Left forelimb (tissue), 1 donor: ENCODE data around the gene KLHL40.
"Not testable (repeated sequence)": the region's sequence is repeated elsewhere in the genome, so short reads cannot be mapped to it uniquely, and the experiment has no call there.

Source experiments
- DNase-seq: peaks from one replicate; pipeline ENCODE4 v3.0.0-alpha.2; 2018; ENCODE audit warnings: low spot score

The KLHL40 gene

GRCh38 chr3:42722442-42722841, 37.1 kb downstream of the KLHL40 start:
- DNase-seq = not testable (repeated sequence)

DNA sequence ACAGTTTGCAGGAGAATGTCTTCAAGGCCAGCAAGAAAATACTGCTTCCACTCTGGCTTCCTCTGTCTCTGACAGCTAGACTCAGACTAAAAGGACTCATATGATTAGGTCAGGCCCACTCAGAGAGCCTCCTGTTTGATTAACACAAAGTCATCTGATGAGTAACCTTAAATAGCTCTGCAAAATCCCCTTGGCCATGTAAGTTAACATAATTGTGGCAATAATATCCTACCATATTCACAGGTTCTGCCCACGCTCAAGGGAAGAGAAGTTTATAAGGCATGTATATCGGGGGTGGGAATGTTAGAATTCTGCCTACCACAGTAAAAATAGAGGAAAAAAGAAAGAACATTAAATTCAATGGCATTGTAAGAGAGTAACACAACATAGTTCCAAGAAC, 37.9 kb downstream of the KLHL40 start:
- DNase-seq = no peak

DNA sequence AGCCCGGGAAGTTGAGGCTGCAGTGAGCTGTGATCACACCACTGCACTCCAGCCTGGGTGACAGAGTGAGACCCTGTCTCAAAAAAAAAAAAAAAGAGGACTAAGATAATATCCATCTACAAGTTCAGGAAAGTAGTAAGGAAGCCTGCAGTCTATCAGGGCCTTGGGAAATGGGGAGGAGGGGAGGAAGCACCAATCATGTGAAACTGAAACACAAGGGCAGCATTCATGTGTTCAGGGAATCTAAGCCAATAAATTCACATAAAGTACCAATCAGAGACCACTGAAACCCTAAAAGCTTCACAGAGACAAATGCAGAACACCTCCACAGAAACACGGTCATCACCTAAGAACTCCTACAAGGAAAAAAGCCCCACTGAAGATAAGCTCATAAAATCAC, 40.1 kb downstream of the KLHL40 start:
- DNase-seq = no peak

DNA sequence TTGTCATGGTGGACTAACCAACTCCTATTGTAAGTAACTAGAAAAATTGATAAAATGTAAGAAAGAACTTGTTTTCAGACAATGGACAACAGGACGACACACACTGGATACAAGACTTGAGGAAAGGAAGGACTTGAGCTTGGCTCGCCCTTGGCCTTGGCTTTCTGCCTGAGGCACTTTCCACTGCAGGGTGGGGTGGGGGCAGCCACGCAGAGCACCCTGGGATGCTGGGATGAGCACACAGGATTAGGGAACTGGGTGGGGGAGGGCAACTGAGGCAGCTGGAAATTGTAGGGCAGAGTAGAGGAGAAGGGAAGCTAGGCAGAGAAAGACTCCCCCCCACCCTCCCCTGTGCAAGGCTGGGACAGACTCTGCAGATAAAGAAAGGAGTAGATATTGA, 42.7 kb downstream of the KLHL40 start:
- DNase-seq = no peak

DNA sequence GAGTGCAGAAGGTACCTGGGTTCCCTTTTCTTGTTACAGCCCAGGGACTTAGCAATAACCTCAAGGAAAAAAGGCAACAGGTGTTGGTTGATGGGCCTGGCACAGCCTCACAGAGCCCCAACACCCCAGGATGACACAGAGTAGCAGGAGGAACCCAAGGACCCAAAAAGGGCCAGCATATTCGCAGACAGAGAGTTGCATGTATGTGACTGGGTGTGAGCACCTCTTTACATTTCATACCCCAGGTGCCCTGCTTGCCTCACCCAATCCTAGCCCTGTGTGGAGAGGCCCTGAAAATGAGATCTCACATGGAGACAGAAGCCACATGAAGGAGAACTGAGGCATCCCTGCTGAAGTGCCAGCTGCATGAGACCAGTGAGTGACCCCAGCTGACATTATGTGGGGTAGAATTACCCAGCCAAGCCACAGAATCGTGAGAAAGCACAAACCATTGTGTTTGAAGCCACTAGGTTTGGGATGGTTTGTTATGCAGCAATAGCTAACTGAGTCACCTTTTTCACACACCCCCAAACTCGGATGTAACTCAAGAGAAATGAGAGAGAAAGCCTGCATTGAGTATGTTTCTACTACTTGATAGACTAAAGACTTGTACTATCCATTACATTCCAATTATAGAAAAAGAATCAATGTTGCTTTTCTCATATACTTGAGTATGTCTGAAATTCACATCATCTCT, 43.5 kb downstream of the KLHL40 start:
- no peak for DNase-seq

- DNase-seq = peak; percentile 50
Measured at GRCh38 chr3:42729404-42730145, 44.2 kb downstream of the KLHL40 start.

GRCh38 chr3:42730294-42730693, 45.0 kb downstream of the KLHL40 start:
- no peak for DNase-seq

- DNase-seq = peak; percentile 59
Measured at GRCh38 chr3:42730706-42731420, 45.5 kb downstream of the KLHL40 start.

DNA sequence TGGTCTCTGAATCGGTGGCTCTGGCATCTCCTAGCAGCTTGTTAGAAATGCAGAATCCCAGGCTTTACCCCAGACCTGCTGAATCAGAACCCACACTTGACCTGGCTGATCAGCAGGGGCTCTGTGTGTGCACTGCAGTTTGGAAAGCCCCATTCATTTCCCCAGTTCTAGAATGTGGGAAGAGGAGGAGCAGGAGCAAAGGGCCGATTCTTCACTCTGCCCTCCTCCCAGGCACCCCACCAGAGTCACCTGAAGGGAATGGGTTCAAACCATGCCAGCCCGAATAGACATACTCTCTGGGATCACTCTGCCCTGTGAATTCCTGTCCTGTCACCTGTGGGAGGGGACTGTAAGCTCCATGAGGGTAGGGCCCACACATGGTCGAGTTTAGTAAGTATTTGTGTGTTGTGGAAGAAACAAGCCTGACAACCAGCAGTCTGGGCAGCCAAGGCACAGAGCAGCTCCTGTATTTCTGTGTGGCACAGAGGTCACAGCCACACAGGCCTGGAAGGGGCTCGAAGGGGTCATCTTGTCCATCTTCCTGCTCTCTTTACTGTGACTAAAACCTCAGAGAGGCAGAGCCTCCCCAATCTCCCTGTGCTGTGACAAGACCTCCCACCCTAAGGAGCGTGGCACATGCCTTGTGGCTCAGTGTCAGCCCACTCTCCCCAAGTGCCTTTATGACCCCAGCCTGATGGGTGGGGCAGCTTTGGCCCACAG, 46.3 kb downstream of the KLHL40 start:
- DNase-seq = no peak

DNA sequence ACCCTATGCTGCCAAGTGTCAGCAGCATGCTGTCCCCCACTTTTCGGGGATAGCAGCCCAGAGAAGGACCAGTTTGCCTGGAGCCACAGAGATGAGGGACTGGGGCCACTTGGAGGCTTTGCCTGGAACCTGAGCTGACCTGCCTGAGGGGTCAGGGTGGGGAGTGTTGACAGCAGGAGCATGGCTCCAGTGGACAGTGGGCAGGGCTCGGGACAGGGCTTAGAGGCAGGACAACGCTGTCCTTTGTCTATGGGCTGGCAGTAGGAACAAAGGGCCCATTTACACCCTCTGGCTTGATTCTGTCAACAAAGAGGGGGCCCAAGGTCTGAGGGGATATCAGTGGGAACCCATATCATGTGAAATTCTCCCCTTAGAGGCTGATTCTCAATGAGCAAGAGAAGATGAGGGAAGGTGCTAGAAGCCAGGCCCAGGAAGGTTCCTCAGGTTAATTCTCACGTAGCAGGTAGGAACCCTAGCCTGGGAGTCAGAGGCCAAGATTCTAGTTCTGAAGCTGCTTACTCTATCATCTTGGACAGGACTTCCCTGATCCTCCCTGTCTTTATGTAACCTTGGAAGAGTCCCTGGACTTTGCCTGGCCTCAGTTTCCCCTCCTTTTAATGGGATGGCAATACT, 47.0 kb downstream of the KLHL40 start:
- no peak for DNase-seq

- DNase-seq = no peak
Measured at GRCh38 chr3:42732829-42733459, 47.6 kb downstream of the KLHL40 start.

DNA sequence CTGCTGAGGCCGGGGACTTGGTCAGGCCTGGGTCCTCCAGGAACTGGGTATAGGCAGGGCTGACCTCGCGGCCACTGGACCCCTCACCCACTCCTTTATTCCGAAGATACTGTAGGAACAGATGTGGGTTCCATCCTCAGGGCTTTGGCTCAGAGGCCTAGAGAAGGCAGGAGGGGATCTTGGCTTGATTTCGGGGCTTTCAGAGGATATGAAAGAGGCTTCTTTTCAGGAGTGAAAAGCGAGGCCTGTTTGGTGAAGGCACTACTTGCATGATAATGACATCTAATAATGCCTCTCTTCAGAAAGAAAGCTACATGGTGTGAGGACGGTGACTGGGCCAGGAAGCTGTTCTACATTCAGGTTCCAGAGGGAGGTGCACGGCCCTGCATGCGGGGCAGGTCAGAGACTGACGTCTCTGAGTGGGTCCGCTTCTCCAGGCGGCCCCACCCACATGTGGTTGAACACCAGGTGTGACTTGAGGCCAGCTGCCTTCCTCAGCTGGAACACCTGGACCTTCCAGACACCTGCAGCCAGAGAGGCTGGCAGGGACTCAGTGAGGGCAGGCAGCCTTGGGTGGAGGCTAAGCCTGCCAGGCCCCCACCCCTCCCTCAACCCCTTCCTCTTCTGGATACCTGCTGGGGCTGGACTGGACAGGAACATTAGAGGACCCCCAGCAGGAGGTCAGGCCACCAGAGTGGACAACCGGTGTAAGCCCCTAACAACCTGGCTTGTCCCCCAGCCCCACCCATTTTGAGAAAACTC, 48.3 kb downstream of the KLHL40 start:
- DNase-seq = no peak

- DNase-seq = peak; percentile 53
Measured at GRCh38 chr3:42734263-42734860, 49.0 kb downstream of the KLHL40 start.

- no peak for DNase-seq
Measured at GRCh38 chr3:42735019-42735418, 49.7 kb downstream of the KLHL40 start.

DNA sequence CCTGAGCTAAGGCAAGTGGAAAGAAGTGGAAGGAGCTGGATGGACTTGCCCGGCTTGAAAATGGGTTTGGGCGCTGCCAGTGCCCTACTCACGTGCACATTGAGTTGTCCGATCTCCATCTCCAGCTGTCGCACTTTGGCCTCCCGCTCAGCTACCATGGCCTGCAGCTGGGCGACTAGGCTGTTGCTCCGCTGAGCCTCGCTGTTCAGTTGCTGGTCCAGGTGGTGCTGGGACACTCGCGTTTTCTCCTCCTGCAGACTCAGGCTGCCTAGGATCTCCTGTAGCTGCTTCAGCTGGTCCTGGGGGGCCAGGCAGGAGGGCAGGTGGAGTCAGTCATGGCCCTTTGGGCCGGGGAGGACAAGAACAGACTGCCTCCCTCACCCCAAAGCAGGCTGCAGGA, 50.3 kb downstream of the KLHL40 start:
- peak; percentile 52 for DNase-seq

- no peak for DNase-seq
Measured at GRCh38 chr3:42736081-42736480, 50.7 kb downstream of the KLHL40 start.

DNA sequence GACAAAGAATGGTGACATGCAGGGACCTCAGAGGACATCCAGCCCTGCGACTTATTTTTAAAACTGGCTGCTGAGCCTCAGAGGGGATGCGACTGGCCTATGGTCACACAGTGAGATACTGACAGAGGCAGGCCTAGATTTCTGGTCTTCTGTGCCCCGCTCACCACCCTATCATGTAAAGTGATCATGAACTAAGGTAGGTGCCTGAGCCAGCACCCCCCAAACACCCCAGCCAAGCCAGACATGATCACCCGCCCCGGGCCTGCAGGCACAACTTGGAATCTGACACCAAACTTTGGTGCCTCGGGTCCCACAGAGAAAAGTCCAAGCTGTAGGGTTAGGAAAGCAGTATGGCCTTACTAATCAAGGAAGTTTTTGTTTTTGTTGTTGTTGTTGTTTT, 51.2 kb downstream of the KLHL40 start:
- DNase-seq = no peak

DNA sequence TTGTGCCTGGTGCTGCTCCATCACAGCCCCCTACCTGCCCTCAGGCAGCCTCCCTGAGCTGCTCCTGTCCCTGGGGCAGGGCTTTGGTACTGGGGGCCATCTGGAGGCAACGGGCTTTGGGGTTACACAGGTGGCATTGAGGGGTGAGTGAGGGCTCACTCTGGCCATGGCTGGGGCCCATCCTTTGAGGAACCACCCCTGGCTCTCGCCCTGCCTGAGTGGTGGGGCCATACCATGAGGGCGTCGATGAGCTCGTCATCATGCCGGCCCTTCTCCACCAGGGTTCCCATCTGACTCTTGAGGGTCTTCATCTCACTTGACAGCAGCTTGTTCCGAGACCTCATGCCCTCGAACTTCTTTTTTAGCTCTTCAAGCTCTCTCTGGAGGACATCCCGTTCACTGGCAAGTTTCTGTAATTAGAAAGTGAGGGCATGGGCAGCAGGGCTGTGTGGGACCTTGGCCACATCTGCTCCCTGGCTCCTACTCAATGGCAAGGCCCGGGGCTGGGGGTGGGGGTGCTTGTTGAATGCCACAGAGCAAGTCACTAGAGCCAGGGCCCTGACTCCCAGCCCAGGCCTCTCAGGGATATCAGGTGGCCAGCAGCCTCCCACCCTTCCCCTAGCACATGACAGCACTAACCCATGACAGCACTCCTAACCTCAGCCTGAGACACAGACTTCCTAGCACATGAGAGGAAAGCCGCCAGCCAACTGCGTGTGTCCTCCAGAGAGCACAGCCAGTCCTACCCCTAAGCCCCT, 54.2 kb downstream of the KLHL40 start:
- DNase-seq = no peak

- no peak for DNase-seq
Measured at GRCh38 chr3:42741796-42742195, 56.5 kb downstream of the KLHL40 start.
